Measurements from ENCODE around the gene LHX5. TPM values are rescaled to one million over a fixed set of nuclear protein-coding genes. Genes with fewer than 3 reads are reported as not detected.
A peak's percentile ranks its signal among the peaks of the same experiment; 100 is the strongest.

The LHX5 gene
- 0.65 and 1.1 TPM in 2 replicates for total RNA-seq (2021)
- Bru-seq, nascent RNA: percentile 16 among the genes with signal in this experiment
- percentile 18 among the genes with signal in this experiment for BruChase-seq, experiment 1, labeled RNA remaining after a 2-hour chase
- BruChase-seq, experiment 2, labeled RNA remaining after a 6-hour chase: percentile 17 among the genes with signal in this experiment
- long read RNA-seq, partial matches to known transcripts: 0 of 3 reads
- long read RNA-seq, other reads (novel, unspliced or antisense): 3 of 3 reads

DNA sequence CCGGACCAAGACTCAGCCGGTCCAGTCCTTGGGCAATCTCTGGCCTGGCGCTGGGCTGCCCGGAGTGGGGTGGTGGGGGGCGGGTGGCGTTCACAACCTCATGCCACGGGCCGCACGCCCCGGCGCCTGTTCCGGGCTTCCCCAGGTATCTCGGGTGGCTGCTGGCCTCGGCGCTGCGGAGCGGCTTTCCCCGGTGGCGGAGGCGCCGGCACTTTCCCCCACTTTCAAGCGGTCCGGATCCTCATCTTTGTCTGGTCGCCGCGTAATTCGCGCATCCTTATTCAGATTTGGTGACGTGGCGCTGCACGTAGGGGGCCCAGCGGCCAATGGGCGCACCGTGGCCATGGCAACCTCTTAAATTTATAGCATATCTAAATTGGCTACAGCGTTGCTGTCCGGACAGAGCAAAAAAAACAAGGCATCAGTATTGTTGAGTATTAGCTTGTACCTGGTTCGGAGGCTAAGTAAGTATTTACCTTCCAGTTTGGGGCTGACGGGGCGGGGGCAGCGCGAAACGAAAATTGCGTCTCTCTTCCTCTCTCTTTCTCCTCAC is at the start of gene LHX5:
TSS of gene LHX5 (minus strand) at position 253 of the 553 bp plus-strand sequence. CDS start 373 bp downstream, outside the sequence.
- H3K9me2 ChIP-seq (ENCODE audit: insufficient read depth): no peaks in the 10 kb centered on the region
- no peak for TF ChIP-seq EZH2 (IDR thresholded peaks at IDR 0.05; ENCODE audit: low read depth)
- no peak for TF ChIP-seq CTCF (conservative IDR thresholded peaks at IDR 0.05)
- H3K27ac ChIP-seq: no peak within 1 kb of the TSS
- no peak within 1 kb of the TSS for H2AFZ ChIP-seq
- DNase-seq: no peak
- intact Hi-C loops (cut with micrococcal nuclease; ENCODE audit: unreplicated experiment): no loop called here
- ChIA-PET POLR2A (ENCODE audit: unreplicated experiment) (no interaction called here), CTCF (no interaction called here)
- H3K4me1 ChIP-seq (replicated peaks; ENCODE audit: insufficient read depth): no peaks in the 10 kb centered on the region
- H3K9me3 ChIP-seq (ENCODE audit: insufficient read depth, low read depth): no peaks in the 10 kb centered on the region
- no peak within 1 kb of the TSS for H3K4me2 ChIP-seq
- H3K36me3 ChIP-seq (ENCODE audit: low read depth): no peaks in the 10 kb centered on the region
- BruUV-seq (replicated peaks): no TSS peak
- H3K79me2 ChIP-seq (ENCODE audit: low read depth): no peaks in the 10 kb centered on the region
- H3K4me3 ChIP-seq: no peak within 1 kb of the TSS
- H3F3A ChIP-seq (ENCODE audit: insufficient read depth, low read depth): no peaks in the 10 kb centered on the region
- H3K27me3 ChIP-seq (ENCODE audit: insufficient read depth, low read depth): peaks cover 92% of the 10 kb centered on the region
- no peaks in the 10 kb centered on the region for H4K20me1 ChIP-seq (ENCODE audit: insufficient read depth)

GRCh38 chr12:113519464-113520307 is 48.0 kb upstream of the LHX5 start:
- Histone ChIP-seq H2AFZ (no peak overlapping the region), H3K9me3 (ENCODE audit: insufficient read depth, low read depth) (no peaks in the 10 kb centered on the region), H3K79me2 (ENCODE audit: low read depth) (no peaks in the 10 kb centered on the region), H3K9me2 (ENCODE audit: insufficient read depth) (no peaks in the 10 kb centered on the region), H3K27me3 (ENCODE audit: insufficient read depth, low read depth) (peaks cover 83% of the 10 kb centered on the region), H4K20me1 (ENCODE audit: insufficient read depth) (no peaks in the 10 kb centered on the region), H3K4me1 (replicated peaks; ENCODE audit: insufficient read depth) (no peaks in the 10 kb centered on the region), H3K36me3 (ENCODE audit: low read depth) (no peaks in the 10 kb centered on the region), H3K4me3 (no peak overlapping the region), H3K27ac (no peak overlapping the region), H3F3A (ENCODE audit: insufficient read depth, low read depth) (no peaks in the 10 kb centered on the region), H3K4me2 (no peak overlapping the region)
- intact Hi-C loops (cut with micrococcal nuclease; ENCODE audit: unreplicated experiment): no loop called here
- ChIA-PET POLR2A (ENCODE audit: unreplicated experiment) (no interaction called here), CTCF (no interaction called here)
- no peak for TF ChIP-seq EZH2 (IDR thresholded peaks at IDR 0.05; ENCODE audit: low read depth)
- no peak for TF ChIP-seq CTCF (conservative IDR thresholded peaks at IDR 0.05)
- DNase-seq: no peak
- BruUV-seq (replicated peaks): no TSS peak

- H3K4me2 ChIP-seq: no peak overlapping the region
- no peak for TF ChIP-seq CTCF (conservative IDR thresholded peaks at IDR 0.05)
- TF ChIP-seq EZH2 (IDR thresholded peaks at IDR 0.05; ENCODE audit: low read depth): no peak
- intact Hi-C loops (cut with micrococcal nuclease; ENCODE audit: unreplicated experiment): no loop called here
- no peak overlapping the region for H2AFZ ChIP-seq
- BruUV-seq (replicated peaks): no TSS peak
- no peaks in the 10 kb centered on the region for H3K9me2 ChIP-seq (ENCODE audit: insufficient read depth)
- H3K27ac ChIP-seq: no peak overlapping the region
- H3K27me3 ChIP-seq (ENCODE audit: insufficient read depth, low read depth): peaks cover 66% of the 10 kb centered on the region
- no peaks in the 10 kb centered on the region for H3K36me3 ChIP-seq (ENCODE audit: low read depth)
- H3K79me2 ChIP-seq (ENCODE audit: low read depth): no peaks in the 10 kb centered on the region
- H3F3A ChIP-seq (ENCODE audit: insufficient read depth, low read depth): no peaks in the 10 kb centered on the region
- no peaks in the 10 kb centered on the region for H3K4me1 ChIP-seq (replicated peaks; ENCODE audit: insufficient read depth)
- no peak for DNase-seq
- no peaks in the 10 kb centered on the region for H4K20me1 ChIP-seq (ENCODE audit: insufficient read depth)
- H3K4me3 ChIP-seq: no peak overlapping the region
- ChIA-PET CTCF (no interaction called here), POLR2A (ENCODE audit: unreplicated experiment) (no interaction called here)
- no peaks in the 10 kb centered on the region for H3K9me3 ChIP-seq (ENCODE audit: insufficient read depth, low read depth)
Measured at GRCh38 chr12:113515082-113515856, 43.6 kb upstream of the LHX5 start.

Measured in PC-9 (cell line).